Osteoblast (primary cell): ENCODE measurements around the gene MANF. TPM values are rescaled to one million over a fixed set of nuclear protein-coding genes. Genes with fewer than 3 reads are reported as not detected.

Experiments
- DNase-seq: peaks from one replicate; pipeline ENCODE4 v3.0.0; 2011; ENCODE audit warnings: low spot score, mixed read lengths; ENCODE audit not compliant: insufficient read length; ENCODE audit errors: missing footprints
- H2AFZ ChIP-seq: 2 replicates; pipeline ENCODE4 v1.6.0; 2011; ENCODE audit warnings: mild to moderate bottlenecking, low read length
- H3K27ac ChIP-seq: 2 replicates; pipeline ENCODE4 v1.5.1; 2011; ENCODE audit warnings: mild to moderate bottlenecking, low read depth, low read length, moderate library complexity
- H3K27me3 ChIP-seq: 2 replicates; pipeline ENCODE4 v1.6.0; 2012; ENCODE audit warnings: mild to moderate bottlenecking, control low read depth, inconsistent platforms, low read length, moderate library complexity; ENCODE audit not compliant: insufficient read depth
- H3K36me3 ChIP-seq: 2 replicates; pipeline ENCODE4 v1.5.1; 2011; ENCODE audit warnings: mild to moderate bottlenecking, low read length, control low read depth, moderate library complexity; ENCODE audit not compliant: insufficient read depth
- H3K4me1 ChIP-seq: 2 replicates; pipeline ENCODE4 v1.5.1; 2011; ENCODE audit warnings: mild to moderate bottlenecking, low read length, control low read depth, moderate library complexity; ENCODE audit not compliant: insufficient read depth
- H3K4me2 ChIP-seq: 2 replicates; pipeline ENCODE4 v1.6.0; 2011; ENCODE audit warnings: mild to moderate bottlenecking, low read length; ENCODE audit not compliant: insufficient read depth
- H3K4me3 ChIP-seq: fragments of 200-600 bp; sonication (generic); 3 replicates; pipeline ENCODE4 v1.5.1; 2012; ENCODE audit warnings: mild to moderate bottlenecking, low read length, inconsistent platforms; ENCODE audit not compliant: insufficient read depth
- H3K79me2 ChIP-seq: 2 replicates; pipeline ENCODE4 v1.6.0; 2012; ENCODE audit warnings: mild to moderate bottlenecking, low read length, control low read depth, inconsistent platforms; ENCODE audit not compliant: insufficient read depth
- H3K9me3 ChIP-seq: 2 replicates; pipeline ENCODE4 v1.5.1; 2011; ENCODE audit warnings: low read depth, low read length, control low read depth
- H4K20me1 ChIP-seq: 2 replicates; pipeline ENCODE4 v1.6.0; 2012; ENCODE audit warnings: mild to moderate bottlenecking, low read length, control low read depth; ENCODE audit not compliant: insufficient read depth
- total RNA-seq: library from RNA; depleted of rRNA; stranded (reverse); fragments of >200 nt; gene quantifications from 2 replicates; pipeline ENCODE4 v1.2.3, GENCODE V29; 2012
- TF ChIP-seq, protein P1 (sequence below): IDR thresholded peaks from 2 replicates; pipeline ENCODE4 v1.5.1; 2011; ENCODE audit warnings: mild to moderate bottlenecking, low read depth, low read length, moderate library complexity; ENCODE audit errors: extremely low read depth

MANF gene
- total RNA-seq, 1 donor, result 37.3 TPM

DNA sequence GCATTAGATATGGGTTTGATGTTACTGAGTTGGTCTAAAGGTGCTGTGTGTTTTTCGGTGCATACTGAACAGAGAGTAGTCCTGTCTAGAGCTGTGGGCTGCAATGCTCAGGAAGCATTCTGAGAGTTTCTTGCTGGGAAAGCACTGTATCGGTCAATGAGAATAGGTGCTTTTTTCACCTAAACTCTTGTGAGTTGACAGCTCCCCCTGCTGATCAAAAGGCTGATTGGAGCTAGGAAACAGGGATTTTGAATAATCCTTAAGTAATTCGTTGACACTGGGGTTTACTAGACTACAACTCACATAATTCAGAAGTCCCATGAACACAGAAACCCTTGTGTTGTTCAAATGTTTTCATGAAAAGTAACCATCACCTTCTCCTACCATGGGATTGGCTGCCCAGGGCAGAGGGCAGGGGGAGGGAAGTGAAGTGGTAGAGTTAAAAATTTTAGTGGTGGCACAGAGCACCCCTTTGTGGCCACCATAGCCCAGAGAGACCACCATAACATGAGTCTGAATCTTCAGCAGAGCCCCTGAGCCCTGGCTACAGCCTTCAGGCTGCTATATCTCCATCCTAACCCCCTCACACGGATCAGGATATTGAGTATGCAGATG is 13.0 kb upstream of the MANF start:
- Histone ChIP-seq H3K36me3 (no peaks in the 10 kb centered on the region), H3K79me2 (no peaks in the 10 kb centered on the region)

DNA sequence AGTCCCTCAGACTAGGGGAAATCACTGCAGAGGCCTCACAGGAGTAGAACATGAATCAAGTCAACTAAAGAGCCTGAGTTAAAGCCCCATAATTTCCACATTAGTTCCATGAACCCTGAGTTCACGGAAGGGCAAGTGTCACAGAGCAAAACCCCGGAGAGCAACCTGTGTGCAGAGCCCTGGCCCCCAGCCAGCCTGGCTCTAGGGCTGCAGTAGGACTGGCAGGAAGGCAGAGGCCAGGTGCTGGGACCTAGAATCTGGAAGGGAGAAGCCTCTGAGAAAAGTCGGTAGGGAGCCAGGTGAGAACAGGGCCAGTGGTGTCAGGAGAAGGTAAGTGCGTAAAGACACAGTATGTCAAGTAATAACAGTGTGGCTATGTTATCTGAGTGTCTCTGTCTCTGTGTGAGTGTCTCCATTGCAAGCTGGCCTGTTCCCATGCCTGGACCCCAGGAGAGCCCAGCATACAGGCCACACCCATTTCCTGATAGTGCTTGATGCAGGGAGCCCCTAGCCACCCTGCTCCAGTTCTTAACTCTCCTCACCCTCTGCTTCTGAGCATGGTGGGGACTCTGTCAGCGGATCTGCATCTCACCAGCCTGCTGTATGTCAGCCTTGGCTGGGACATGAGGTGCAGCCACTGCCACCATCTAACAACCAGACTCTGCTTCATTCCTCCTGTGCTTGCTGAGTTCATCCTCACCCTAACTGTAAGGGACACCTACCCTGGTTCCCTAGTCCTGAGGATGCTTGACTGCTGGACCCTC is 11.3 kb upstream of the MANF start:
- TF ChIP-seq, protein P1, sequence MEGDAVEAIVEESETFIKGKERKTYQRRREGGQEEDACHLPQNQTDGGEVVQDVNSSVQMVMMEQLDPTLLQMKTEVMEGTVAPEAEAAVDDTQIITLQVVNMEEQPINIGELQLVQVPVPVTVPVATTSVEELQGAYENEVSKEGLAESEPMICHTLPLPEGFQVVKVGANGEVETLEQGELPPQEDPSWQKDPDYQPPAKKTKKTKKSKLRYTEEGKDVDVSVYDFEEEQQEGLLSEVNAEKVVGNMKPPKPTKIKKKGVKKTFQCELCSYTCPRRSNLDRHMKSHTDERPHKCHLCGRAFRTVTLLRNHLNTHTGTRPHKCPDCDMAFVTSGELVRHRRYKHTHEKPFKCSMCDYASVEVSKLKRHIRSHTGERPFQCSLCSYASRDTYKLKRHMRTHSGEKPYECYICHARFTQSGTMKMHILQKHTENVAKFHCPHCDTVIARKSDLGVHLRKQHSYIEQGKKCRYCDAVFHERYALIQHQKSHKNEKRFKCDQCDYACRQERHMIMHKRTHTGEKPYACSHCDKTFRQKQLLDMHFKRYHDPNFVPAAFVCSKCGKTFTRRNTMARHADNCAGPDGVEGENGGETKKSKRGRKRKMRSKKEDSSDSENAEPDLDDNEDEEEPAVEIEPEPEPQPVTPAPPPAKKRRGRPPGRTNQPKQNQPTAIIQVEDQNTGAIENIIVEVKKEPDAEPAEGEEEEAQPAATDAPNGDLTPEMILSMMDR, result no peak
- Histone ChIP-seq H3K4me1 (no peaks in the 10 kb centered on the region), H2AFZ (no peak overlapping the region), H3K4me3 (no peak overlapping the region), H3K9me3 (no peaks in the 10 kb centered on the region), H3K27me3 (no peaks in the 10 kb centered on the region), H3K36me3 (no peaks in the 10 kb centered on the region), H3K4me2 (no peak overlapping the region), H3K79me2 (no peaks in the 10 kb centered on the region), H4K20me1 (no peaks in the 10 kb centered on the region), H3K27ac (no peak overlapping the region)
- DNase-seq, result no peak

More for the DNA sequence above, 13.0 kb upstream of the MANF start:
- no peak overlapping the region for H2AFZ ChIP-seq
- DNase-seq, result peak; percentile 67
- no peak overlapping the region for H3K4me3 ChIP-seq
- H3K4me1 ChIP-seq, result no peaks in the 10 kb centered on the region
- no peaks in the 10 kb centered on the region for H3K9me3 ChIP-seq
- H3K27ac ChIP-seq, result no peak overlapping the region
- TF ChIP-seq, protein P1, result peak; percentile 79
- no peaks in the 10 kb centered on the region for H3K27me3 ChIP-seq
- no peaks in the 10 kb centered on the region for H4K20me1 ChIP-seq
- H3K4me2 ChIP-seq, result no peak overlapping the region

DNA sequence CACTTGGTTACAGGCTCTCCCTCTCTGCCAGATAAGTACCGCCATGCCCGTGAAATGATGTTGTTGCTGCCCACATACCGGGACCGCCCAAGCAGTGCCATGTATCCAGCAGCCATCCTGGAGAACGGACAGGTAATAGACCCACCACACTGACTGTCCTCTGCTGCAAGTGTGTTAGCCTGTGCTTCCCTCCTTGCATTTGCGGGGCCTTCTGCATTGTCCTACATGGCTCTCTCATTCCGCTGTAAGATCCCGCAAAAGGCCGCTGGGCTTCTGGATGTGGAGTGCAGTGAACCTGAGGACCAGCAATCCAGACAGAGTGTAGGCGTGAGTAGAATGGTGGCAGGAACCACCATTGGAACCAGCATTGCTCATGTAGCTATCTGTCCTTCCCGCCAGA is 10.6 kb upstream of the MANF start:
- no peak overlapping the region for H3K27ac ChIP-seq
- no peaks in the 10 kb centered on the region for H3K36me3 ChIP-seq
- no peak overlapping the region for H2AFZ ChIP-seq
- no peaks in the 10 kb centered on the region for H3K27me3 ChIP-seq
- TF ChIP-seq, protein P1, result no peak
- H3K4me1 ChIP-seq, result no peaks in the 10 kb centered on the region
- H3K4me2 ChIP-seq, result no peak overlapping the region
- no peaks in the 10 kb centered on the region for H3K79me2 ChIP-seq
- no peaks in the 10 kb centered on the region for H4K20me1 ChIP-seq
- peak; percentile 15 for DNase-seq
- H3K9me3 ChIP-seq, result no peaks in the 10 kb centered on the region
- H3K4me3 ChIP-seq, result no peak overlapping the region

DNA sequence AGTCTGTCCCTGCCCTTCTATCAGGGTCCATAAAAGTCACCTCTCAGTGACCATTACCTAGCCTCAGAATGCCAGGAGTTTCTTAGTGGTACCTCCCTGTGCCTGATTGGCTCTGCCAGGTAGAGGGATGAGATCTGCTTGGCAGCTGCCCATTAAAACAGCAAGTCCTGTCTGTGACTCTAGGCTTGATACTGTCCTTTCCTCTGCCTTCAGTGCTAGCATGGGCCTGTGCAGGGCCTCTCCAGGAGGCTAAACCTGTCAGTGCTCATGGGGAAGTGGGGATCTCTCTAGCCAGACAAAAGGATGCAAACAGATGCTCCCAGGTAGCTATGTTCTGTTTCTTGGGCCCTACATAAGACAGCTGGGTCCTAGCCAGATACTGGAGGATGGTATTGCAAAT is 10.0 kb upstream of the MANF start:
- TF ChIP-seq, protein P1, result no peak
- Histone ChIP-seq H3K4me1 (no peaks in the 10 kb centered on the region), H3K36me3 (no peaks in the 10 kb centered on the region), H3K79me2 (no peaks in the 10 kb centered on the region), H3K4me2 (no peak overlapping the region), H2AFZ (no peak overlapping the region), H4K20me1 (no peaks in the 10 kb centered on the region), H3K9me3 (no peaks in the 10 kb centered on the region), H3K4me3 (no peak overlapping the region), H3K27ac (no peak overlapping the region), H3K27me3 (no peaks in the 10 kb centered on the region)
- peak; percentile 52 for DNase-seq
